IMR-90 (cell line): Measurements from ENCODE around the gene PKD1. TPM values are rescaled to one million over a fixed set of nuclear protein-coding genes. Genes with fewer than 3 reads are reported as not detected.

Experiments
- ATAC-seq: fragments of 200-7000 bp; cut with Tn5 transposase; 2 replicates; pipeline ENCODE4 v1.9.1; 2020; ENCODE audit warnings: low read depth, mild to moderate bottlenecking, moderate library complexity
- BruUV-seq: library from RNA; stranded (reverse); fragments of 400-500 nt; replicated peaks from 2 replicates; lab custom pipeline; 2021; lab: Mats Ljungman, UMichigan
- CTCF ChIA-PET: fragments of 300-600 bp; formaldehyde crosslinking; extraction: SDS; loops from one replicate; lab custom pipeline; 2021; ENCODE audit warnings: antibody characterized with exemption; lab: Yijun Ruan, JAX
- POLR2A ChIA-PET: fragments of 300-600 bp; sonication (Branson Sonifier 250); formaldehyde crosslinking; loops from one replicate; lab custom pipeline; 2022; ENCODE audit warnings: antibody characterized with exemption; ENCODE audit not compliant: unreplicated experiment; lab: Charles Lee
- DNase-seq: peaks from one replicate; pipeline ENCODE4 v3.0.0; 2013
- H2AFZ ChIP-seq: replicated peaks from 2 replicates; pipeline ENCODE3; 2013; ENCODE audit warnings: low read length, mild to moderate bottlenecking; ENCODE audit not compliant: poor library complexity
- H2AK5ac ChIP-seq: 2 replicates; pipeline ENCODE4 v1.6.1; 2013; ENCODE audit warnings: low read depth, low read length, inconsistent platforms
- H2AK9ac ChIP-seq: replicated peaks from 2 replicates; pipeline ENCODE3; 2013; ENCODE audit warnings: mild to moderate bottlenecking, low read depth, low read length, moderate library complexity; ENCODE audit not compliant: poor library complexity
- H2BK120ac ChIP-seq: 2 replicates; pipeline ENCODE4 v1.6.1; 2013; ENCODE audit warnings: low read depth, low read length, inconsistent platforms
- H2BK15ac ChIP-seq: 3 replicates; pipeline ENCODE4 v1.6.1; 2013; ENCODE audit warnings: low read depth, low read length, inconsistent platforms
- H2BK20ac ChIP-seq: 2 replicates; pipeline ENCODE4 v1.6.1; 2013; ENCODE audit warnings: low read depth, mild to moderate bottlenecking, inconsistent platforms, low read length, moderate library complexity
- H2BK5ac ChIP-seq: 2 replicates; pipeline ENCODE4 v1.6.1; 2013; ENCODE audit warnings: mild to moderate bottlenecking, low read depth, low read length, inconsistent platforms; ENCODE audit not compliant: poor library complexity, severe bottlenecking
- H3K14ac ChIP-seq: replicated peaks from 2 replicates; pipeline ENCODE4 v1.6.1; 2013; ENCODE audit warnings: low read depth, low read length, inconsistent platforms
- H3K18ac ChIP-seq: 2 replicates; pipeline ENCODE4 v1.6.1; 2013; ENCODE audit warnings: low read depth, low read length, control low read depth
- H3K23ac ChIP-seq: 2 replicates; pipeline ENCODE4 v1.6.1; 2013; ENCODE audit warnings: low read depth, low read length, inconsistent platforms
- H3K27ac ChIP-seq: 2 replicates; pipeline ENCODE4 v1.5.1; 2013; ENCODE audit warnings: mild to moderate bottlenecking, control low read depth, low read length; ENCODE audit not compliant: insufficient read depth
- H3K27me3 ChIP-seq: 2 replicates; pipeline ENCODE4 v1.6.1; 2013; ENCODE audit warnings: low read length; ENCODE audit not compliant: control insufficient read depth, insufficient read depth
- H3K36me3 ChIP-seq: 2 replicates; pipeline ENCODE4 v1.6.1; 2013; ENCODE audit warnings: low read length, mixed read lengths; ENCODE audit not compliant: control insufficient read depth, insufficient read depth
- H3K4ac ChIP-seq: 2 replicates; pipeline ENCODE4 v1.6.1; 2013; ENCODE audit warnings: low read depth, low read length, inconsistent platforms
- H3K4me1 ChIP-seq: 2 replicates; pipeline ENCODE4 v1.6.1; 2013; ENCODE audit warnings: low read length, mixed read lengths; ENCODE audit not compliant: control insufficient read depth, insufficient read depth
- H3K4me2 ChIP-seq: 2 replicates; pipeline ENCODE4 v1.6.1; 2013; ENCODE audit warnings: low read depth, mild to moderate bottlenecking, control low read depth, low read length, moderate library complexity
- H3K4me3 ChIP-seq: 2 replicates; pipeline ENCODE4 v1.5.1; 2013; ENCODE audit warnings: low read depth, mild to moderate bottlenecking, control low read depth, low read length, moderate library complexity; ENCODE audit not compliant: insufficient read depth
- H3K56ac ChIP-seq: 2 replicates; pipeline ENCODE4 v1.6.1; 2013; ENCODE audit warnings: low read length, inconsistent platforms; ENCODE audit not compliant: insufficient read depth; ENCODE audit errors: extremely low read depth
- H3K79me1 ChIP-seq, 2 experiments: 2 replicates each; pipeline ENCODE4 v1.6.1; 2013; ENCODE audit warnings: low read length in 2 of 2, inconsistent platforms in 1 of 2, low read depth in 1 of 2
- H3K9ac ChIP-seq: 2 replicates; pipeline ENCODE4 v1.6.1; 2013; ENCODE audit warnings: low read depth, low read length, control low read depth
- H3K9me1 ChIP-seq: 2 replicates; pipeline ENCODE4 v1.6.1; 2013; ENCODE audit warnings: low read length, inconsistent platforms; ENCODE audit not compliant: insufficient read depth
- H3K9me3 ChIP-seq: 2 replicates; pipeline ENCODE4 v1.6.1; 2013; ENCODE audit warnings: low read length; ENCODE audit not compliant: control insufficient read depth, insufficient read depth
- H4K20me1 ChIP-seq: 2 replicates; pipeline ENCODE4 v1.6.1; 2013; ENCODE audit warnings: low read length, inconsistent platforms; ENCODE audit not compliant: insufficient read depth
- H4K5ac ChIP-seq: 2 replicates; pipeline ENCODE4 v1.6.1; 2013; ENCODE audit warnings: mild to moderate bottlenecking, low read depth, low read length, control low read depth
- H4K8ac ChIP-seq, 2 experiments: 2 replicates each; pipeline ENCODE4 v1.6.1; 2013; ENCODE audit warnings: low read depth in 2 of 2, low read length in 2 of 2, control low read depth in 1 of 2, inconsistent platforms in 1 of 2
- H4K91ac ChIP-seq: 2 replicates; pipeline ENCODE4 v1.6.1; 2013; ENCODE audit warnings: low read depth, low read length, inconsistent platforms; ENCODE audit not compliant: insufficient read depth
- BHLHE40 ChIP-seq: fragments of 150-350 bp; IDR thresholded peaks from 2 replicates; pipeline ENCODE4 v1.6.1; 2016; ENCODE audit warnings: mild to moderate bottlenecking, low read depth, low read length
- CTCF ChIP-seq: conservative IDR thresholded peaks from 2 replicates; pipeline ENCODE4 v1.5.1; 2012; ENCODE audit warnings: mild to moderate bottlenecking, low read depth, low read length, improper control_type of control experiment
- MXI1 ChIP-seq: IDR thresholded peaks from 2 replicates; pipeline ENCODE4 v1.6.1; 2012; ENCODE audit warnings: low read depth, mild to moderate bottlenecking, low read length, moderate library complexity, borderline replicate concordance
- RCOR1 ChIP-seq: IDR thresholded peaks from 2 replicates; pipeline ENCODE4 v1.6.1; 2012; ENCODE audit warnings: mild to moderate bottlenecking, low read length, improper control_type of control experiment; ENCODE audit not compliant: insufficient replicate concordance
- USF2 ChIP-seq: fragments of 150-350 bp; IDR thresholded peaks from 2 replicates; pipeline ENCODE4 v1.6.1; 2017; ENCODE audit warnings: mild to moderate bottlenecking, antibody characterized with exemption, low read length, low read depth
- WGBS, 2 experiments: methylation state at CpG; one replicate each; pipeline versions ENCODE4 v1.1.5 to v1.1.7; 2013; ENCODE audit warnings: missing lambda C conversion rate in 2 of 2; ENCODE audit not compliant: insufficient read length in 1 of 2; ENCODE audit errors: extremely low coverage in 2 of 2; 5-methylcytosine and 5-hydroxymethylcytosine counted together
- dilution Hi-C: fragments of 300-500 bp; cut with HindIII; formaldehyde crosslinking; loops from one replicate; pipeline ENCODE4 v1.14.3; 2018; ENCODE audit warnings: low sequenced_read_pairs; ENCODE audit not compliant: unreplicated experiment
- in situ Hi-C: fragments of 300-500 bp; cut with MboI; formaldehyde crosslinking; loops from 3 replicates; pipeline ENCODE4 v1.14.3; 2019; ENCODE audit warnings: low sequenced_read_pairs, inconsistent platforms, mixed read lengths
- intact Hi-C: fragments of 100-400 bp; cut with micrococcal nuclease; formaldehyde crosslinking; loops from 2 replicates; pipeline ENCODE4 v1.10.0; 2022
- polyA plus RNA-seq, 3 experiments: library from polyadenylated mRNA; depleted of rRNA; stranded (reverse); fragments of >200 nt; gene quantifications; 2 replicates each; pipeline ENCODE4 v1.2.3, GENCODE V29; 2012; ENCODE audit warnings: low replicate concordance in 1 of 3
- total RNA-seq: library from RNA; depleted of rRNA; stranded (reverse); fragments of >200 nt; gene quantifications from 2 replicates; pipeline ENCODE4 v1.2.3, GENCODE V29; 2012

Gene PKD1
- total and polyA plus RNA-seq, 2 of the 4 experiments (the other 2 are of a cell fraction) = 7.9 to 97.3 TPM

GRCh38 chr16:2074071-2074470, 61.6 kb downstream of the PKD1 start:
- no peak overlapping the region for H2AK9ac ChIP-seq
- no peak overlapping the region for H2BK120ac ChIP-seq
- H3K18ac ChIP-seq = no peak overlapping the region
- H3K4me2 ChIP-seq = no peak overlapping the region
- in situ Hi-C loops = no loop called here
- TF ChIP-seq BHLHE40 (no peak), CTCF (no peak), RCOR1 (no peak), USF2 (no peak), MXI1 (no peak)
- no peak overlapping the region for H4K5ac ChIP-seq
- H3K14ac ChIP-seq = no peak overlapping the region
- no TSS peak for BruUV-seq
- WGBS, 2 experiments = 96% methylated on average over 15 of the region's 20 CpGs; no CpG with 5 or more reads in 1 of the 2 experiments
- H2AK5ac ChIP-seq = no peak overlapping the region
- H3K79me1 ChIP-seq = no peaks in the 10 kb centered on the region; a peak in 2 of 4 replicates
- ATAC-seq (no peak), DNase-seq (no peak)
- H2BK15ac ChIP-seq = no peak overlapping the region
- no peaks in the 10 kb centered on the region for H3K9me1 ChIP-seq
- H3K9ac ChIP-seq = no peak overlapping the region
- H2AFZ ChIP-seq = no peak overlapping the region
- CTCF ChIA-PET = no interaction called here
- no peak overlapping the region for H2BK5ac ChIP-seq
- POLR2A ChIA-PET = no interaction called here
- H4K91ac ChIP-seq = no peak overlapping the region
- no peak overlapping the region for H2BK20ac ChIP-seq
- no peak overlapping the region for H4K8ac ChIP-seq
- dilution Hi-C loops = no loop called here
- H4K20me1 ChIP-seq = no peaks in the 10 kb centered on the region; the same call in 1 of the 2 replicates
- no peak overlapping the region for H3K23ac ChIP-seq
- H3K4me3 ChIP-seq = no peak overlapping the region
- no peaks in the 10 kb centered on the region for H3K4me1 ChIP-seq
- no peaks in the 10 kb centered on the region for H3K27me3 ChIP-seq
- intact Hi-C loops = no loop called here
- no peak overlapping the region for H3K4ac ChIP-seq
- no peak overlapping the region for H3K56ac ChIP-seq
- H3K27ac ChIP-seq = no peak overlapping the region
- no peaks in the 10 kb centered on the region for H3K9me3 ChIP-seq
- H3K36me3 ChIP-seq = peaks cover 66% of the 10 kb centered on the region
